GM19240 (cell line): ENCODE data around the gene RNF144B.
"Not testable (repeated sequence)": the region's sequence is repeated elsewhere in the genome, so short reads cannot be mapped to it uniquely, and the experiment has no call there.

Experiments
- DNase-seq: peaks from one replicate; pipeline ENCODE4 v3.0.0; 2011; ENCODE audit warnings: low spot score; ENCODE audit not compliant: insufficient read length

The RNF144B gene

DNA sequence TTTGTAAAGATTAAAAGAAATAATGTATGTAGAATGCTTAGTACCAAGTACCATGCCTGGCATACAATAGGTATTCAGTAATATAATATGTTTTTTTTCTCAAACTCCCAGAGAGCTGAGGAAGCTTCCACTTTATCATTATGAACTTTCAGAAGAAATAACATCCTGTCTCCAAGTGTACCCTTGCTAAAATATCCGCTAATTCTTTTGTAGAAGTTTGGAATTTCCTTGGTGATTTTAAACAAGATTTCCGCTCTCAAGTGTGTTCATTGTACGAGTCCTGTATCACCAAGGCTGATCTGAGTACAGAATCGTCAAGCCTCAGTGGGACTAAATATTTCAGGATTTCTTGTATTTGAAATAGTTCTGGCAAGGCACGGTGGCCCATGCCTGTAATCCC lies 16.1 kb upstream of the RNF144B start:
- DNase-seq: no peak

DNA sequence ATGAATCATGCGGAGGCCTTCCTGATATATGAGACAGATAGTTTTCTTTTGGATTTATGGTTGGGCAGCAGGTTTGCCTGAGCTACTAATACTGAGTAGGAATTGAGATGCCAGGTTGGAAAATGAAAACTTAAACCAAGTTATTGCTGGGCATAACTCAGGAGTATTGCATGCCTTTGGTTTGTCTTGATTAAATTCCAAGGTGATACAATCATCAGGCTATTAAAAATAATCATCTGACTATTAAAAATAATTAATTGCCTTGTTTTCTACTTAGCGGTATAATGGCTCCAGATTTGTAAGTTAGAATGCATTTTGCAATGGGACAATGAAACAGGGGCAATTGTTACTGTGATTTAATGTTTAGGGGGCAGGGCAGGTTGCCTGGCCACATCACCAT lies 15.5 kb upstream of the RNF144B start:
- no peak for DNase-seq

DNA sequence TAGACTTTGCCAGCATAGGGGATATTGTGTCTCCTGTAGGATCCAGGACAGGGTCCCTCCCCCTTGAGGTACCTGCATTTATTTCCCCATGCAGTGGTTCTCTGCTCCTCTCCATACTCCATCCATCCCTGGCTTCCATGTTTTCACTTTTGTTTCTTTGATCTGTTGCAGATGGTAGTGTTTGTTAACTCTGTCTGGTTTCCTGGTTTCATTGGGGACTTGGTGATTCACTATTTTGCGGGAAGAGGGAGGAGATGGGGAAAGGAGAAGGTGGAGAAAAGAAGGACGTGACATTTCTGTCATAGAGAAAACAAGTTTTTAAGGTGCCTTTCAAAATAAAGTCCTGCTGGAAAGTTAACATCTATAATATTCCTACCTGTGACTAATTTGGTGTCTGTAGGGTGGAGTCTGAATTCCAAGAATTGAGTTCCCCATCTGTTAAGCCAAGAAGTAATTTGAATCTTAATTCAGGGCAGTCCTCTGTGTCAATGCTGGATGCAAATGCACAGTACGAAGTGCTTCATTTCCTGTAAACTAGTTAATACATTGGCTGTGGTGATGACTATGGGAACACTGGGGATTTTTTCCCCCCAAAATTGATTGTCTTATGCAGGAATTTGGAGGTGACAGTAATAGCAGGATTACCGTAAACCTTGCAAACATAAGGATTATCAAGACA lies 6.9 kb upstream of the RNF144B start:
- DNase-seq: no peak

DNA sequence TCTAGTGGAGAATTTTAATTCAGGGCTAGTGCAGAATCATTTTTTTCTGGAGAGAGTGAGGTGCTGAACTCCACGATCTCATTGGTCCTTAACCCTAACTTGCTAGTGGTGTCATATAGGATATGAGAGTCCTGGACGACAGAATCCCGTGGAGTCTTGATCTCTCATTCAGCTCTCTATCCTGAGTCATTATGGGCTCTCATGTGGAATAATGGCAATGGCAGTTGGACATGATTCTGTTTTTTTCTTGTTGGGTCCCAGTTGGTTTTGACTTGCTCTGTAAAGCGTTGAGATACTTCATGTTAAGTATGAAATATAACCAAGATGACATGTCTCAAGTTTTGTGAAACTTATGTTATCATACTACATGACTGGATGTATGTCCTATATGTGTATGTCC lies 6.3 kb upstream of the RNF144B start:
- no peak for DNase-seq

- DNase-seq: no peak
Measured at GRCh38 chr6:18383441-18383840, 3.7 kb upstream of the RNF144B start.

- DNase-seq: no peak
Measured at GRCh38 chr6:18384621-18385020, 2.5 kb upstream of the RNF144B start.

DNA sequence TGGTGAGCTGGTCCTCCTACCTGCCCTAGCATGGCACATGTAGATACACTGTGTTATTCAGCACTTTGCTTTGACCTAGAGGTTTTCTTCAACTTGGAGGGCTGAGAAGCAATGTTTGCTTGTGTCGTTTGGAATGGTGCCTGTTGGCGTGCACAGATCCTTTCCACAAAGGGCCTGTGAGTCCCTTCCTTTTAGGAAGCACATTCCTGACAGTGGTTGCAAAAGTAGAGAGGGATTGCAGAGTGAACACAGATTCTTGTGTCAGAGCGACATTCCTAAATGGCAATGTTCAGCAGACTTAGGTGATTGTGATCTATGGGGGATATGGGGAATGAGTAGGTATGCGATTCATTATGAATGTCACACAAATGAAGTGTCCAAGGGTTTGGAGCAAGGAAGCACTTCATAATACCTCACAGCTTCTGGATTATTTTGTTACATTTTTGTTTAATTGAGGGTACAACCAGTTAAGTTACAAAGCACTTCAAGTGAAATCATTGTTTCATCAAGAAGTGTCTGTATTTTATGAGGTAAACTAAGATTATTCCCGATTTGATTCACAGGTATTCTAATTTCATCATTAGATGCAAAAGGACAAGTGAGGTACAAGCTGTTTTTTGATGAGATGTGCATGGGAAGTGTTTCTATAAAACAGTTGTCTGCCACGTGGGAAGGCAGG lies 713 bp upstream of the RNF144B start:
- DNase-seq: no peak

DNA sequence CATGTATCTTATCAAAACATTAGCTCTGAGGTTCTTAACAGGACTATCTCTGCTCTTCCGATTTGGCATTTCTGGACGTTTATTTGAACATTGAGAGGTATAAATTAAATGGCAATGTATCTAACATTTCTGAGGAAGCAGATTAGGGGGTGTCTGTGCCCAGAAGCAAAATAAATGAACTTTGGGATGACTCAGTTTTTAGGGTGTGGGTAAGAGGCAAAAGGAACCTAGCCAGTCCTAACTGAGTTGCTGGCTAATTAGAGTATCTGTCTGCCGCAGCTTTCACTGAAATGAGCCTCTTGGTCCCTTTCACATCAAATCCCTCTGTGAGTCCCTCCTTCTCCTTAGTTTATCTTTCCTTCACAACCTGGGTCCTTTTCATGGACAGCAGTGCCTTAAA lies 1.1 kb downstream of the RNF144B start:
- no peak for DNase-seq

DNA sequence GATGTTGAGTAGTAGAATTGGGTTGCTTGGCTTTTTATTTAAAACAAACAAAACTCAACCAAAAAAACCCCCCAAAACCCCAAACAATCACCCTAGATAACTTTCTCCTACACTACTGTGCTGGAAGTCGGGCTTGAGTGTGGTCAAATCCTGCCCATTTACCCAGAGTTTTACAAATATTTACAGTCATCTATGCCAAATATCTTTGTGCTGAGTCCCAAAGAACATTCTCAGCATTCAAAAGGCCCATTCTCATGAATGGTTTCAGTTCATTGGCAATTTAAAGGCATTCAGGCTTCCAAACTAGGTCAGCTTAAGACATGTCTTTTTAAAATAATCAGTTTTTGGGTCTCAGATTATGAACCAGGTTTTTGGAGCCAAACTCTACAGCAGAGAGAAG lies 1.8 kb downstream of the RNF144B start:
- DNase-seq: no peak

DNA sequence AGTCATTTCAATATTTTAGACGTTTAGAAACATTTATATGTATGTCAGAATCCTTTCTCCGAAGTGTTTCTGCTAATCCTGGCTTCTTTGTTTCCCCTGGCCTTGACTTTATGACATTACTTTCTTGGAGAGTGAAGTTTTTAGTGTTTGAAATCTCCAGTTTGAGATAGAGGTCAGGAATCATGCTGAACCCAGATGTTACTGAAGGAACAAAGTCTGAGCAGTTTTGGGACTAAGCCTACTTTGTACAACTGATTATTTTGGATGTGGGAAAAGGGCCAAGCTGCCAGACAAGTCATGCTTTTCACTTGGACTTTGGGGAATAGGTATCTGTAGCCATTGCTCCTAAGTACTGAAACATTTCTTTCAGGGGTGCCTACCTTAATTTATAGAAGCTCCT lies 2.3 kb downstream of the RNF144B start:
- no peak for DNase-seq

DNA sequence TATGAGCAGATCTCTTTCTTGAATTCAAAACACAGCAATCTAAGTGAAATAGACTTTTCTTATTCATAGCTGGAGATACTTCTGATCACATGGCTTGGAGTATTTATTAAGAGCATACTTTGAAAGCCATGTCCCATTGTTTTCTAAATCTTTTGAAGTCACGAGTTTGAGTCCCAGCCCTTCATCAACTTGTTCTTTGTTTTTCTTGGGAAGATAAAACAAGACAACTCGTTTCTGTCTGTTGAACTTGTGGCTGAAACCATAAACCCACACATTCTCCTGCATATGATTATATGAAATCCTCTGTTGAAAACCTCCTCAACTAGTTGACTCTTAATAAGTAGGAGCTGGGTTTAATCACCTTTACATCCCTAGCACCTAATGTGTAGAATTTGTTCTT lies 3.3 kb downstream of the RNF144B start:
- no peak for DNase-seq

DNA sequence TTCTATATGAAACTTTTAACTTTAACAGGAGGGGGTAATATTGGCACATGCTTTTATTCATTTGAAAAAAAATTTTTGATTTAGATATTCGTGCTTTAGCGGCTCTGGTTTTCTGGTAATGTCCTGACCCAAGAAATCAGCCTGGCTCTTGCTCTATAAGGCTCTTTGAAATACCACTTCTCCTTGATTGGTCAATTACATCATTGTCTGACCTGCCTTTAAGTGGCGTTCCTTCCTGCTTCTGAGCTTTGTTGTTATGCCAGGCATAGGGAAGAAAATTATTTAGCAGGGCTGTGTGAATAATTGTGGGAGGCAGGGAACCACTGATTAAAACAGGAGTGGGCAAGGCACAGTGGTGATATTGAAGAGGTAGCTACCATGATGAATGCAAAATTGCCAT lies 3.9 kb downstream of the RNF144B start:
- DNase-seq: no peak

DNA sequence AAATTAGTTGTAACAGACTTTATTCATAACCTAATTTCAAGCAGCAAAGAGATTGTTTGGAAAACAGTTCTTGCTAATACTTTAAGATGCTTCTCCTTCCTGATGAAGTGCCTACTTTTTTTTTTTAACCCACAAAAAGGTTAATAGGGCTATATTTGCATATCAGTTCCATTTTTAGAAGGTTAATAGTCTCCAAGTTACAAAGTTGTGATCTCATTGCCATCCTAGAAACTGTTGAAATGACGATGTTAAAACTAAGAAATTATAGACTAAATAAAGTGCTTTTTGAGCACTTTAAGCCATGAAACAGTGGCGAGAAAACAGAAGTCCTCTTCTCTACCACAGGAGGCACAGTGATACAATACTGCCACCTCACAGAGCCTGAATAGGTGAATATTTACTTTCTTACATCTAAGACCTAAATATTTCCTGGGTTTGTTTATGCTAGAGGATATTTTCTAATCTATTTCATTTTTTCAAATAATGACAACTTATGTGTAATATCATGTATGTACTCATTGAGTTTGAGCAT lies 5.3 kb downstream of the RNF144B start:
- DNase-seq: no peak

GRCh38 chr6:18393698-18394097 lies 6.5 kb downstream of the RNF144B start:
- no peak for DNase-seq

DNA sequence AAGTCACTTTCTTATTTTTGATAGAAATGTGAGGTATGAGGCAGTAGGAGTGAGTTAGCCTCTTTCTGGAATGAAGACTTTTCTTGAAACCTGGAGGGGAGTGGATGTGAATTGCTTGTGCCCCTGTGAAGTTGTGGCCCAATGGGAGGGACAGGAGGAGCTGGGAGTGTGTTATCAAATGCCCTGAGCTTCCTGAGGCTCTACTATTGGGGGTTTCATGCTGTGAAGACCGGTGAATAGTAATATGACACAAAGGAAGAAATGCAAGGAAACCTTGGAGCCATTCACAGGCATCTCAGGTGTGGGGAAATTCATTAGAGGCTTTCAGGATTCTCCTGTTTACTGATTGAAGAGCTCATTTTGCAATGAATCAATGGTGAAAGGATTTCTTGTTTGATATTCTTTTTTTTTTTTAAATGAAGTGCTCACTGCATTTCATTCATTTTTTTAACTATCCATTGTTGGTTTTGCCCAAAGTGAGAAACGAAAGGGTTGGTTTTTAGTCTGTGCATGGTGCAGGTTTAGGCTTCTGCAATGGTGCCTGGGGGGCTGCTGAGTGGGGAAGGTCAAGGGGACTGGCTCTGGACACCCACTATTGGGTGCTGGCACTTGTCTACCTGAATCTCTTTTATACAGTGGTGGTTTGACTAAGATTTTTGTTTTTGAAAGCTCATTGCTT lies 8.2 kb downstream of the RNF144B start:
- no peak for DNase-seq

GRCh38 chr6:18395856-18396197 lies 8.7 kb downstream of the RNF144B start:
- no peak for DNase-seq

GRCh38 chr6:18397701-18398100 lies 10.6 kb downstream of the RNF144B start:
- no peak for DNase-seq

GRCh38 chr6:18398225-18398624 lies 11.1 kb downstream of the RNF144B start:
- not testable (repeated sequence) for DNase-seq

- DNase-seq: no peak
Measured at GRCh38 chr6:18400831-18401446, 13.8 kb downstream of the RNF144B start.

DNA sequence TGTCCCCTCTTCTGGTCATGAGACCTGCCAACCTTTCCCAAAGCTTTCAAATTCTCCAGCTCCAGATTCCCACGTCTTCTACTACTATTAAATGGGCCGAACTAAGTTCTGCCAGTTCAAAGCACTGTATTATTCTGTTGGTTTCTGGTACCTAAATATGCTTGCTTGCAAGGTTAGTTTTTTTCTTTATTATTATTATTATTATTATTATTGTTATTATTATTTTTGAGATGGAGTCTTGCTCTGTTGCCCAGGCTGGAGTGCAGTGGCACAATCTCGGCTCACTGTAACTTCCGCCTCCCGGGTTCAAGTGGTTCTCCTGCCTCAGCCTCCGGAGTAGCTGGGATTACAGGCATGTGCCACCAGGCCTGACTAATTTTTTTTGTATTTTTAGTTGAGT lies 17.8 kb downstream of the RNF144B start:
- DNase-seq: not testable (repeated sequence)

DNA sequence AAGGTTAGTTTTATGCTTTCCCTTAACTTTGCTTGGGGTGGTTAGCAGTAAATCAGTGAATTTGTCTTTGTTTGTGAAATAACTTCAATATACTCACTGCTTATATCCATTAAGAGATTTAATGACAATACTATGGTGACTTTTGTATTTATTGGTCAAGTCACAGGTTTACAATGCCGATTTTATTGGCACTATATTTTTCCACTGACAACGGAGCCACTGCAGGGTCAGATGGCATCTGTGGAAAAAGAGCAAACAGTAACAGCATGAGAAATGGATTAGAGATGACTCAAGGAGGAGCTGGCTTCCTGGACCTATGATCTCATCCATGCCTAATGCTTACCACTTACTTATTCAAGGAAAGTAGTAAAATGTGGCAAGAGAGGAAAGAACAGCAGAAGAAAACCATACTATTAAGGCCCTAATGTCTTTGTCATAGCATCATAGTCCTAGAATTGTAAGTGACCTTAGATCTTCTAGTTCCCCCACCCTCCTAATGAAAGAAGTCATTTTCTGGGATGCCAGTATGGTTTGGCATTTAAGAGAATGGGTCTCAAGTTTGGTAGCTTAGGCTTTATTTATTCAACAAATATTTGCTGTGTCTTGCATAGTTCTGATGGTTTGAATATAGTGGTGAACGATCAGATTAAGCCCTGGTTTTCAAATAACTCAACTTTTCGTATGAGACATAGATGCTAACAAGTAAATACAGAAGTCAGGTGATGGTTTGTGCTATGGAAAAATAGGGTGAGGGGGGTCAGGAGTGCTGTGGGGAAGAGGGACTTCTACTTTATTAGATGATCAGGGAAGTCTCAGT lies 18.5 kb downstream of the RNF144B start:
- no peak for DNase-seq
